HG03196 (cell line): Measurements from ENCODE around the gene GPR173.

Experiments used
- ATAC-seq: cut with Tn5 transposase; IDR thresholded peaks from one replicate; pipeline ENCODE4 v1.9.1; 2021; ENCODE audit not compliant: unreplicated experiment

GPR173 gene

DNA sequence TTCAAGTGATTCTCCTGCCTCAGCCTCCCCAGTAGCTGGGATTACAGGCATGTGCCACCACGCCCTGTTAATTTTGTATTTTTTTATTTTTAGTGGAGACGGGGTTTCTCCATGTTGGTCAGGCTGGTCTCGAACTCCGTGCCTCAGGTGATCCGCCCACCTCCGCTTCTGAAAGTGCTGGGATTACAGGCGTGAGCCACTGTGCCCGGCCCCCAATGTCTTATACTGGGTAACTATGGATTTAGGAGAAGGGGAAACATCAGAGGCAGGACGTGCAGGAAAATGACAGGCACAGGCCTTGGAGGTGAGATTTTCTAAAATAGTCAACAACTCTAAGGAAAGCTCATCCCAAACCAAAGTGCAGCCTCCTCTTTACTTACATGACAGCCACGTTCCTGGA lies 22.5 kb downstream of the GPR173 start:
- no peak for ATAC-seq

DNA sequence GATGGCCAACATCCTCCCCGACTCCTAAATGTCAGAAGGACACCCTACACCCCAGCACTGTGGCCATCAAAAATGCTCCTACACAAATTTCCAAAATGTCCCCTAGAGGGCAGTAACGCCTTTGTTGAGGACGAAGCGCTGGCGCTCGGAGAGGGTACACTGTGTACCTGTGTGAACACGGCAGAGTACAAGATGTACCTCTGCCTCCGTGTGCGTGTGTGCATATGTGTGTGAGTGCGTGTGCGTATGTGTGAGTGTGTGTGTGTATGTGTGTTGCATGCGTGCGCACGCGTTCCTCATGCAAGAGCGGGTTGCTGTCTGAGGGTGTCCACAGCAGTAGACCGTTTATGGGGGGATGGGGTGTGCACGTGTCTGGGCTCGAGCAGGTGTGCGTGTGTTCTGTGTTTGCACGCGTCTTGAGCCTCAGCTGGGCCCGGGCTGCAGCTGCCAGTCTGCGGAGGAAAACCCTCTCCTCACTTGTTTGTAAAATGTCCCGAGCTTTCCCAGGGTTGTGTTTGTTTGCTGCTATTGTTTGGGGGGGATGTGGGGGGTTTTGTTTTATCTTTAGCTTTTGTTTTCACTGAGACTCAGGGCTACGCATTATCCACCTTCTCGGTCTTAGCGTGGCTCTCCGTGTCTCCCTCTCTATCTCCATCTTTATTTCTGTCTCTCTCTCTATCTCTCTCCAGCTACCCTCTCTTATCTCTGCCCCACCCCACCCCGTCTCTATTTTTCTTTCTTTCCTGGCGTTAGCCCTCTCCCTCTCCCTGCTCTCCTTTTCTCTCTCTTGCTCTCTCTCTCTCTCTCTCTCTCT lies 23.2 kb downstream of the GPR173 start:
- peak; percentile 93 for ATAC-seq

DNA sequence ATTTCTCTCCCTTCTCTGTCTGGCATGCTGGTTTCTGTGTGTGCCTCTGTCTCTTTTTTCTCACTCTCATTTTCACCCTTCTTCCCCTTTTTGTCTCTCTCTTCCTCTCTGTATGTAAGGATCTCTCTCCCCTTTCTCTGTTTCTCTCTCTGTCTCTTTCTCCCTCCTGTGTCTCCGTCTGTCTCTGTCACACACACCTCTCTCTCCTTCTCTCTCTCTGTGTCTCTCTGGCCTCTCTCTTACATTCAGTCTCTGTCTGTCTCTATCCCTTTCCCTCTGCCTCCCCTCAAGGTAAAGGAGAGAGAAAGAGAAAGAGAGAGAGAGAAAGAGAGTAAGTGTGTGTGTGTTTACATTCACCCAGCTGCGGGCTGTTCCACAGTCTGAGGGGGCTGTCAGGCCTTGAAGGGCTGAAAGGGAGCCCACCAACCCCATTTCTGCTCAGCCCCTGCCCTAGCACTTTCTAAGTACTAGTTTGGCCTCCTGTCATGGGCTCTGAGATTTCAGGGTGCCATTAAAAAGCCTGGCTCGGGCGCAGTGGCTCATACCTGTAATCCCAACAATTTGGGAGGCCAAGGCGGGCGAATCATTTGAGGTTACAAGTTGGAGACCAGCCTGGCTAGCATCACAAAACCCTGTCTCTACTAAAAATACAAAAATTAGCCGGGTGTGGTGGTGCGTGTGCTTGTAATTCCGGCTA lies 24.0 kb downstream of the GPR173 start:
- no peak for ATAC-seq

DNA sequence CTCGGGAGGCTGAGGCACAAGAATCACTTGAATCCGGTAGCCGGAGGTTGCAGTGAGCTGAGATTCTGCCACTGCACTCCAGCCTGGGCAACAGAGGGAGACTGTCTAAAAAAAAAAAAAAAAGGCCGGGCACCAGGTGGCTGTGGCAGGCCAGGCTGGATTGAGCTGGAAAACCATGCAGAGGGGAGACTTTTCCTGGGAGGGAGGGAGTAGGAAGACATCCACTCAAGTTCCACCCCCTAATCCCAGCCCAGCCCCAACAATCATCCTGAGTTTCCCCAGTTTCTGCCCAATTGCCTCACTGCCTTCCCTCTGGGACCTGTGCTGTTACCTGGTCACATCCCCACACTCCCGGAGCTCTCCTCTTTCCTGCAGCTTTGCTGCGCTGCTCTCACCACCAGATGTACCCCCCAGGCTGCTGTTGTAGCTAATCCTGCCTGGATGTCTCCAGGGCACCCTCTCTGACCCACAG lies 24.6 kb downstream of the GPR173 start:
- ATAC-seq = no peak

DNA sequence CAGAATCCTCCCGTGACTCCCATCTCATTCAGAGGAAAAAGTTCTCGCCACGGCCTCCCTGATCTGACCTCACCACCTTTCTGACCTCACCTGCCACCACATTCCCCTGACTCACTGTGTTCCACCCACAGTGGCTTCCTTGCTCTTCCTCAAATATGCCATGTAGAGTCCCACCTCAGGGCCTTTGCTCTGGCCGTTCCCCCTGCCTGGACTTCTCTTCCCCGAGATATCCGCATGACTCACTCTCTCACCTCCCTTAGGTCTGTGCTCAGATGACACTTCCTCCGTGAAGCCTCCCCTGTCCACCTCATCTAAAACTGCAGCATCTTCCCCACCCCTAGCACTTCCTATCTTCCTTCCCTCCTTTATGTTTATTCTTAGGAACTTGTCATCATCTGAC lies 26.4 kb downstream of the GPR173 start:
- ATAC-seq = no peak

DNA sequence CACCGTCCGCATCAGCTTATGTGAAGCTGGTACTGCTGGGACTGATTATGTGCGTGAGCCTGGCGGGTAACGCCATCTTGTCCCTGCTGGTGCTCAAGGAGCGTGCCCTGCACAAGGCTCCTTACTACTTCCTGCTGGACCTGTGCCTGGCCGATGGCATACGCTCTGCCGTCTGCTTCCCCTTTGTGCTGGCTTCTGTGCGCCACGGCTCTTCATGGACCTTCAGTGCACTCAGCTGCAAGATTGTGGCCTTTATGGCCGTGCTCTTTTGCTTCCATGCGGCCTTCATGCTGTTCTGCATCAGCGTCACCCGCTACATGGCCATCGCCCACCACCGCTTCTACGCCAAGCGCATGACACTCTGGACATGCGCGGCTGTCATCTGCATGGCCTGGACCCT lies 28.1 kb downstream of the GPR173 start:
- no peak for ATAC-seq

DNA sequence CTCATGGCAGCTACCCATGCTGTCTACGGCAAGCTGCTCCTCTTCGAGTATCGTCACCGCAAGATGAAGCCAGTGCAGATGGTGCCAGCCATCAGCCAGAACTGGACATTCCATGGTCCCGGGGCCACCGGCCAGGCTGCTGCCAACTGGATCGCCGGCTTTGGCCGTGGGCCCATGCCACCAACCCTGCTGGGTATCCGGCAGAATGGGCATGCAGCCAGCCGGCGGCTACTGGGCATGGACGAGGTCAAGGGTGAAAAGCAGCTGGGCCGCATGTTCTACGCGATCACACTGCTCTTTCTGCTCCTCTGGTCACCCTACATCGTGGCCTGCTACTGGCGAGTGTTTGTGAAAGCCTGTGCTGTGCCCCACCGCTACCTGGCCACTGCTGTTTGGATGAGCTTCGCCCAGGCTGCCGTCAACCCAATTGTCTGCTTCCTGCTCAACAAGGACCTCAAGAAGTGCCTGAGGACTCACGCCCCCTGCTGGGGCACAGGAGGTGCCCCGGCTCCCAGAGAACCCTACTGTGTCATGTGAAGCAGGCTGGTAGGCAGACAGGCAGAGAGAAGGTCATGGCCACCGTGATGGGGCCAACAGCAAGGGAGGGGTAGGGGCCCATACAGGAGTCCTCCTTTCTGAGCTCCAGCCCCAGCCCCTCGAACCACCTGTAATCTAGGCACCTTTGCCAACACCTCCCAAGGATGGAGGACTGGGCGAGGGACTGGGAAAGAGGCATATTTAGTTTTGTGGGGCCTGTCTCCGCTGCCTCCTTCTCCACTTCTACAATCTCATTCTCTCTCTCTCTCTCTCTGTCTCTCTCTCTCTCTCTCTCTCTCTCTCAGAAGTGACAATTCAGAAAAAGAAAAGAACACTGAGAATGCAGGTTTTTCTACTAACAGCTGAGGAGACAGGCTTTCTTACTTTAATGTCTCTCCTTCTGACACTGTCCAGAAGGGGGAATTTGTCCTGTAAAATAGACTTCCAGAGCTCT lies 28.9 kb downstream of the GPR173 start:
- no peak for ATAC-seq

DNA sequence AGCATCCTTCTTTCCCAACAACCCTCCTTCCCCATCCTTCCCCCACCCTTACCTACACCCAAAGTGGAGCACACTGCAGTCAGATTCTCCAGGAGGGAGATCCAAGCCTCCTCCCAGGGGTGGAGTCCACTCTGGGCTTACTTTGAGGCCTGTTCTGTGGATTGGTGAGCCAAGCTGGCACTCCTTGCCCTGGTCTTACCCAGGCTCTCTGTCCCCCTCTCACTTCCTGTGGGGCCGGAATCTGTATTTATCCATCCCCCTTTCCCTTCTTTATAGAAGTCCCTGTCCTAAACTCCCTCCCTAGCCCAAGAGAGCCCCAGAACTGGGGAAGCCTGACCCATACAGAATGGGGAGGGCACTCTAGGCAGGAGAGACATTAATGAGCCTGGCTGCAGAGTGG lies 30.4 kb downstream of the GPR173 start:
- ATAC-seq = no peak

DNA sequence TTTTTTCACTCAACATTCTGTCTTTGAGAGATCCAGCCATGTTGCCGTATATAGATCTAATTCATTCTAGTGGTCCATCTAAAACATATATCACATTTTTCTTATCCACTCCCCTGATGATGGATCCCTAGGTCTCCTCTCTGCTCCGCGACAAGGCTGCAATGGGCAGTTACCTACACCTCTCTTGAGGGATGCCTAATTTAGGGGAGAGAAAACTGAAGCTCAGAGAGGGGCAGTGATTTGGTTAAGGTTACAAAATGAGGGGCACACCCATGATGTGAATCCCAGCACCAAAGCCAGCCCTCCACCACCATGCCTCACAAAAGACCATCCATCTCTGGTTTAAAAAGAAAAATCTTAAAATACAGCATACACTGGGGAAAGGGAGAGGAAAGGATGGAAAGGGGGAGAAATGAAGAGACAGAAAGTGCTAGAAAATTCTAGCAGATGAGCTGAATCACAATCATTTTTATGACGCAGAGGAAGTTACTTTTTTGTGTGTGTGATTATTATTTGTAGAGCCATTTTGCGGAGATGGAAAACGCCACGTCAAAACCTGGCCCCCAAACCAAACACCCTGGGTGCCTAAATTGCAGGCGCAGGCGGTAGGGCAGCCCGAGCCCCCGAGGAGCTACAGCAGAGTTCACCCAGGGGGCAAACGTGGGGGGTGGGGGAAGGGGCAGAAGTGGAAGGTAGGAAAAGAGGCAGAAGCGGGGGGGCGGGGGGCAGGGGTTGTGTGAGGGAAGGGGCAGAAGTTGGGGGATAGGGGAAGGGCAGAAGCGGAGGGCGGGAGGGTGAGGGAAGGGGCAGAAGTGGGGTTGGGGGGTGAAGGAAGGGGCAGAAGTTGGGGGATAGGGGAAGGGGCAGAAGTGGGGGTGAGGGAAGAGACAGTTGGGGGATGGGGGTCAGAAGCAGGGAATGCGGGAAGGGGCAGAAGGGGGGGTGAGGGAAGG lies 32.3 kb downstream of the GPR173 start:
- ATAC-seq = no peak

DNA sequence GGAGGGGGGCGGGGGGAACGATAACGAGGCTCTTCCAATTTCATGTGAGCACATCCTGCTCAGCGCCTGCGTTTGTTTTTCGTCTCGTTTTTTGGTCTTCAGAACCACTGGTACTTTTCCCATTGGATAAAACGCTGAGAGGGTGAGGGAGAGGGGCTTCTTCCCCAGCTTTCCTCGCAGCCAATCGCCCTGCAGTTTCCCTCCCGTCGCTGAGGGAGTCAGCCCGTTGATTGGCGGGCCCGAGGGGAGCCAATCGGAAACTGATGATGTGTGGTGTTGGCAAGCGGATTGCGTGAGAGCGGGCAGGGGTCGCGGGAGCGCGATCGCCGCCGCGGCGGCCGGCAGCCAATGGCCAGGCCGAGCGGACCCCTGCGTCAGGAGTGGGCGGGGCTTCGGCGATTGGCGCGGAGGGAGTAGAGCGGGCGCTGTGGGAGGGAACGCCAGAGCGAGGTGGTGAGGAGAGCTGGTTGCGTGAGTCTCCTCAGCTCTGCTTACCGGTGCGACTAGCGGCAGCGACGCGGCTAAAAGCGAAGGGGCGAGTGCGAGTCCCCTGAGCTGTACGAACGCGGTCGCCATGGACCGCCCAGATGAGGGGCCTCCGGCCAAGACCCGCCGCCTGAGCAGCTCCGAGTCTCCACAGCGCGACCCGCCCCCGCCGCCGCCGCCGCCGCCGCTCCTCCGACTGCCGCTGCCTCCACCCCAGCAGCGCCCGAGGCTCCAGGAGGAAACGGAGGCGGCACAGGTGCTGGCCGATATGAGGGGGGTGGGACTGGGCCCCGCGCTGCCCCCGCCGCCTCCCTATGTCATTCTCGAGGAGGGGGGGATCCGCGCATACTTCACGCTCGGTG lies 33.6 kb downstream of the GPR173 start, which contains the start of gene TSPYL2:
Gene TSPYL2, plus strand, starts transcription at position 443 of the 848 bp plus-strand sequence. Its CDS starts 132 bp downstream, at position 575.
- ATAC-seq = peak; percentile 92

DNA sequence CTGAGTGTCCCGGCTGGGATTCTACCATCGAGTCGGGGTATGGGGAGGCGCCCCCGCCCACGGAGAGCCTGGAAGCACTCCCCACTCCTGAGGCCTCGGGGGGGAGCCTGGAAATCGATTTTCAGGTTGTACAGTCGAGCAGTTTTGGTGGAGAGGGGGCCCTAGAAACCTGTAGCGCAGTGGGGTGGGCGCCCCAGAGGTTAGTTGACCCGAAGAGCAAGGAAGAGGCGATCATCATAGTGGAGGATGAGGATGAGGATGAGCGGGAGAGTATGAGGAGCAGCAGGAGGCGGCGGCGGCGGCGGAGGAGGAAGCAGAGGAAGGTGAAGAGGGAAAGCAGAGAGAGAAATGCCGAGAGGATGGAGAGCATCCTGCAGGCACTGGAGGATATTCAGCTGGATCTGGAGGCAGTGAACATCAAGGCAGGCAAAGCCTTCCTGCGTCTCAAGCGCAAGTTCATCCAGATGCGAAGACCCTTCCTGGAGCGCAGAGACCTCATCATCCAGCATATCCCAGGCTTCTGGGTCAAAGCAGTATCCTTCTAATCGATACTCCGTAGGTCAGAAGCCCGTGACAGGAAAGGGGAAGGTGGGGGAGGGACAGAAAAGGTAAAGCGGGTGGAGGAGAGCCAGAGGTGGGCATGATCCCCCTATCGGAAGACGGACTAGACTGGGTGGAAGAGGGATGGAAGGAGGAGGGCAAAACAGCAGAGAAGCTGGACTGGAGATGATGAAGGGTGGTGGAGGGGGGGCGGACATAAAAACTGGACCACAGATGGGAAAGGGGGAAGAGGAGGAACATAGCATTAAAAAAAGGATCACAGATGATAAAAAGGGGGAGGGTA lies 34.4 kb downstream of the GPR173 start:
- ATAC-seq = no peak

DNA sequence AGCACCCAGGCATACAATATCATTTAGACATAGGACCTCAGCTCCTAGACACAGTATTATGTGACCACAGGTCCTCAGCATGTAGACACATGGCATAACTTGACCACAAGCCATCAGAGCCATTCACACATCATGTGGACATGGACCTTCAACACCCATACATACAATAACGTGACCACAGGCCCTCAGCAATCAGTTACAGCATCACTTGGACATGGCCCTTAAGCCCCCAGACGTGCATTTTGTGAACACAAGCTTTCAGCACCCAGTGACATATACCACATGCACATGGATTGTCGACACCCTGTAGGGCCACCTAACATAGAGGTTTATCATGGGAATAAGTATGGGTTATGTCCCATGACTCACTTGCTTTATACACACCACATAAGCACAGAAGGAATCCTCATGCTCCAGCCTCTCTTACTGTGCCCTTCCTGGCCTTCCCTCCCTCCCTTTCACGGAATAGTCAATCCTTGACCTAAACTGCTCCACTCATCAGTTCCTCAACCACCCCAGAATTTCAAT lies 35.5 kb downstream of the GPR173 start:
- no peak for ATAC-seq

DNA sequence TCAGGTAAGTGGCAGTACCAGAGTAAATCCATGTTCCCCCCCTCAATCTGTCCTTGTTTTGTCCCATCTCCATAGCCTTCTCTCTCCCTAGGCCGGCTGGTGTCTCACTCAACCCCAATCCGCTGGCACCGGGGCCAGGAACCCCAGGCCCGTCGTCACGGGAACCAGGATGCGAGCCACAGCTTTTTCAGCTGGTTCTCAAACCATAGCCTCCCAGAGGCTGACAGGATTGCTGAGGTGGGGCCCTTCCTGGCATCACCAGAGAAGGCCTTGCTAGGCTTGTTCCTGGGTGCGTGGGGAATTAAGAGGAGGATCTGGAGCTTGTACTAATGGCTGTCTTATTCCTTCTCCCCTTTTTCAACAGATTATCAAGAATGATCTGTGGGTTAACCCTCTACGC lies 36.3 kb downstream of the GPR173 start:
- ATAC-seq = no peak

DNA sequence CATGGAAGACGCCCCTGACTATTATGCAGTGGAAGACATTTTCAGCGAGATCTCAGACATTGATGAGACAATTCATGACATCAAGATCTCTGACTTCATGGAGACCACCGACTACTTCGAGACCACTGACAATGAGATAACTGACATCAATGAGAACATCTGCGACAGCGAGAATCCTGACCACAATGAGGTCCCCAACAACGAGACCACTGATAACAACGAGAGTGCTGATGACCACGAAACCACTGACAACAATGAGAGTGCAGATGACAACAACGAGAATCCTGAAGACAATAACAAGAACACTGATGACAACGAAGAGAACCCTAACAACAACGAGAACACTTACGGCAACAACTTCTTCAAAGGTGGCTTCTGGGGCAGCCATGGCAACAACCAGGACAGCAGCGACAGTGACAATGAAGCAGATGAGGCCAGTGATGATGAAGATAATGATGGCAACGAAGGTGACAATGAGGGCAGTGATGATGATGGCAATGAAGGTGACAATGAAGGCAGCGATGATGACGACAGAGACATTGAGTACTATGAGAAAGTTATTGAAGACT lies 37.2 kb downstream of the GPR173 start:
- no peak for ATAC-seq

DNA sequence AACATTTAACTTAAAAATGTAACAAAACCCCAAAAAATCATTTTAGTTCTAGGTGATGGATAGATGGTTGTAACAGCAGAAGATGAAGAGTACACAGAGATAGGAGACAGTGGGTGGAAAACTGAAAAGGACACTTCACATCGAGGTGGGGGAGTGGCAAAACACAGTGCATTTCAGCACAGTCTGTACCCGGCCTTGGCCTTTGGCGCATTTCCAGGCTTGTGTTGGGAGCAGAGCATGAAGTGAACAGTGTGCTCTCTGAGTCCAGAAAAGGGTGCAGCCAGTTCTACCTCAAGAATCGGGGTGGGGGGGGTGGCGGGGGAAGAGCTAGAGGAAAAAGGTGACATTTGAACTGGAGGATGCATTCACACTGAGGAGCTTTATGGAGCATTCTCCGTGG lies 37.9 kb downstream of the GPR173 start:
- ATAC-seq = no peak

DNA sequence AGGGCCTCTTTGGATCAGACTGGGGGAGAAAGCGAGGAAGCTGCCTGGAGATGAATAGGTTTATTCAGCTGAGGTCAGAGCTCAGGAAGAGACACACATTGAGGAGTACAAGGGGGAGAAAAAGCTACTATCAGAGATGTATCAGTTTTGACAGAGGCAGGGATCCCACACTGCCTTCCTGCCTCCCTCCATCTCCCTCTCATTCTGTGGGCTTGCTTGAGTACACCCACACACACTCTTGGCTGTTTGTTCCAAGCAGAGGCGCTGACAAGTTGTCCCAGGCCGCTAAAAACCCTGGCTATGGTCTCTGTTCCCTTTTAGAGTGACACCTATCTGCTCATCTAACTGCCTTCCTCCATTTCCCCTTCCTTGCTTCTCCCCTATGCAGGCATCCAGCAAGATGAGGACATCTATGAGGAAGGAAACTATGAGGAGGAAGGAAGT lies 38.8 kb downstream of the GPR173 start:
- no peak for ATAC-seq

DNA sequence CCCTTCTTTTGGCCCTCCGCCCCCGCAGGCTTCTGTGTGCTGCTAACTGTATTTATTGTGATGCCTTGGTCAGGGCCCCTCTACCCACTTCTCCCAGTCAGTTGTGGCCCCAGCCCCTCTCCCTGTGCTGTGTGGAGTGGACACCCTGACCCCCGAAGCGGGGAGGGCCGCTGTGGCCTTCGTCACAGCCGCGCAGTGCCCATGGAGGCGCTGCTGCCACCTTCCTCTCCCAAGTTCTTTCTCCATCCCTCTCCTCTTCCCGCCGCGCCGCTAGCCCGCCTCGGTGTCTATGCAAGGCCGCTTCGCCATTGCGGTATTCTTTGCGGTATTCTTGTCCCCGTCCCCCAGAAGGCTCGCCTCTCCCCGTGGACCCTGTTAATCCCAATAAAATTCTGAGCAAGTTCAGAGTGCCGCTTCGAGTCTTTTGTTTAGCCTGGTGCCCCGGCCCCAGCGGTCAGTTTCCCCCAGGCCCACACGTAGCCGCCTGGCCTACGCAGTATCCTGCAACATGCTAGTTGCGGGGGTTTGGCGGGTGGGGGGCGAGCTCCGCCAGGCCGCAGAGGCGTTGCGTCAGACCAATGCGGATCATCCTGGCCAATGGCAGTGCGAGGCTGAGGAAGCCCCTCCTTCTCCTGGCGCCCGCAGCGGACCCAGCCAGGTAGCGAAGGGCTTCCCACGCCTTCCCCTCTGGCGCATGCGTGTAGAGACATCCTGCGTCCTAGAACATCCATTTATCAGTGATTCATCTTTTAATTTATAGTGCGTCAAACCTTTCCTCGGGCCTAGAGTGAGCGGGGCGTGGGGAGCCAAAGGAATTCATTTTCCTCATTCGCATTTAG lies 39.8 kb downstream of the GPR173 start:
- no peak for ATAC-seq
